Endothelial cell of umbilical vein (primary cell): ENCODE results near the gene GNB2. TPM values are rescaled to one million over a fixed set of nuclear protein-coding genes. Genes with fewer than 3 reads are reported as not detected.

ENCODE experiments used
- BruUV-seq: library from RNA; stranded (reverse); fragments of 400-500 nt; replicated peaks from 2 replicates; lab custom pipeline; 2021; lab: Mats Ljungman, UMichigan
- CTCF ChIA-PET: fragments of 300-600, 350-600 bp; sonication (Branson Sonifier 250); formaldehyde crosslinking; loops from one replicate; lab custom pipeline; 2021; ENCODE audit warnings: antibody characterized with exemption, inconsistent platforms; lab: Charles Lee
- POLR2A ChIA-PET: fragments of 300-600, 350-600 bp; sonication (Branson Sonifier 250); formaldehyde crosslinking; loops from one replicate; lab custom pipeline; 2021; ENCODE audit warnings: antibody characterized with exemption, inconsistent platforms; lab: Charles Lee
- DNase-seq: peaks from one replicate; pipeline ENCODE4 v3.0.0-alpha.2; 2011; ENCODE audit warnings: low read depth, low spot score
- FAIRE-seq: peaks from 2 replicates; lab custom pipeline; 2011; peaks lifted over from hg19 to GRCh38; lab: Jason Lieb, UNC
- H2AFZ ChIP-seq: 2 replicates; pipeline ENCODE4 v1.6.0; 2012; ENCODE audit warnings: low read depth, low read length, control low read depth, inconsistent platforms
- H3K27ac ChIP-seq: 2 replicates; pipeline ENCODE4 v1.5.1; 2011; ENCODE audit warnings: low read depth, mild to moderate bottlenecking, control low read depth, low read length, moderate library complexity; ENCODE audit not compliant: insufficient read depth
- H3K27me3 ChIP-seq, 2 experiments: 2 replicates each; pipeline versions ENCODE4 v1.6.0 to v1.6.1; 2011; ENCODE audit warnings: low read length in 2 of 2, mixed read lengths in 1 of 2; ENCODE audit not compliant: control insufficient read depth in 2 of 2, insufficient read depth in 2 of 2
- H3K36me3 ChIP-seq, 2 experiments: 2 replicates in 1 of 2; 3 replicates in 1 of 2; pipeline ENCODE4 v1.5.1; 2011; ENCODE audit warnings: low read length in 2 of 2, mild to moderate bottlenecking in 1 of 2, moderate library complexity in 1 of 2; ENCODE audit not compliant: control insufficient read depth in 2 of 2, insufficient read depth in 2 of 2; ENCODE audit errors: extremely low read depth in 1 of 2
- H3K4me1 ChIP-seq: 3 replicates; pipeline ENCODE4 v1.5.1; 2011; ENCODE audit warnings: mild to moderate bottlenecking, low read length; ENCODE audit not compliant: control insufficient read depth, insufficient read depth; ENCODE audit errors: extremely low read depth
- H3K4me2 ChIP-seq: 2 replicates; pipeline ENCODE4 v1.6.1; 2011; ENCODE audit warnings: low read length, control low read depth, mixed read lengths; ENCODE audit not compliant: insufficient read depth
- H3K4me3 ChIP-seq, 3 experiments: fragments of 200-600 bp in 1 of 3; sonication (generic), shearing (Covaris generic) in 1 of 3; replicated peaks in 1 of 3; 2 replicates each; pipeline ENCODE4 v1.5.1; 2011 to 2016; ENCODE audit warnings: control low read depth in 3 of 3, low read length in 3 of 3, mild to moderate bottlenecking in 2 of 3, inconsistent platforms in 1 of 3, low read depth in 1 of 3, moderate library complexity in 1 of 3; ENCODE audit not compliant: insufficient read depth in 1 of 3
- H3K79me2 ChIP-seq: 2 replicates; pipeline ENCODE4 v1.6.0; 2012; ENCODE audit warnings: low read length, inconsistent platforms; ENCODE audit not compliant: control insufficient read depth, insufficient read depth
- H3K9ac ChIP-seq: replicated peaks from 2 replicates; pipeline ENCODE3; 2011; ENCODE audit warnings: low read length, control low read depth; ENCODE audit not compliant: insufficient read depth; ENCODE audit errors: extremely low read depth
- H3K9me1 ChIP-seq: replicated peaks from 3 replicates; pipeline ENCODE4 v1.6.0; 2011; ENCODE audit warnings: mild to moderate bottlenecking, low read length; ENCODE audit not compliant: control insufficient read depth, insufficient read depth; ENCODE audit errors: extremely low read depth
- H3K9me3 ChIP-seq: replicated peaks from 2 replicates; pipeline ENCODE4 v1.5.1; 2012; ENCODE audit warnings: low read length, inconsistent platforms; ENCODE audit not compliant: control insufficient read depth, insufficient read depth
- H4K20me1 ChIP-seq: replicated peaks from 2 replicates; pipeline ENCODE3; 2011; ENCODE audit warnings: mild to moderate bottlenecking, low read length; ENCODE audit not compliant: control insufficient read depth, insufficient read depth; ENCODE audit errors: extremely low read depth
- CTCF ChIP-seq, 2 donors: IDR thresholded peaks; 1 replicate in 1 of 2; 2 replicates in 1 of 2; pipeline ENCODE4 v1.5.1; 2011; ENCODE audit warnings: low read length in 2 of 2, mild to moderate bottlenecking in 2 of 2, moderate library complexity in 2 of 2, control low read depth in 1 of 2, inconsistent platforms in 1 of 2, low read depth in 1 of 2; ENCODE audit not compliant: insufficient read depth in 1 of 2; ENCODE audit errors: extremely low read depth in 1 of 2
- GATA2 ChIP-seq: IDR thresholded peaks from 2 replicates; pipeline ENCODE4 v1.7.0; 2011; ENCODE audit warnings: low read depth, mild to moderate bottlenecking, moderate library complexity, mixed read lengths, low read length; ENCODE audit not compliant: insufficient read length, insufficient read depth
- dilution Hi-C: fragments of 300-500 bp; cut with MboI; formaldehyde crosslinking; loops from one replicate; pipeline ENCODE4 v1.15.0; 2019; ENCODE audit warnings: low sequenced_read_pairs; ENCODE audit not compliant: extremely low pct_ligation_motif_present
- intact Hi-C: fragments of 100-400 bp; cut with micrococcal nuclease; formaldehyde crosslinking; loops from one replicate; pipeline ENCODE4 v1.10.0; 2022
- polyA plus RNA-seq, 4 experiments: library from polyadenylated mRNA; depleted of rRNA in 3 of 4; stranded (reverse) in 3 of 4; unstranded in 1 of 4; fragments of >200 nt; gene quantifications; 2 replicates each; pipeline versions ENCODE4 v1.2.1 to v1.2.3, GENCODE V29; 2011 to 2012; ENCODE audit warnings: missing spikeins in 1 of 4
- total RNA-seq: library from RNA; stranded (reverse); gene quantifications from 2 replicates; pipeline ENCODE4 v1.2.3, GENCODE V29; 2021

Gene GNB2
- total and polyA plus RNA-seq, 2 donors (not counting 3 experiments of a cell fraction or from before 2014, with no cell fraction given), result 297 to 433 TPM

DNA sequence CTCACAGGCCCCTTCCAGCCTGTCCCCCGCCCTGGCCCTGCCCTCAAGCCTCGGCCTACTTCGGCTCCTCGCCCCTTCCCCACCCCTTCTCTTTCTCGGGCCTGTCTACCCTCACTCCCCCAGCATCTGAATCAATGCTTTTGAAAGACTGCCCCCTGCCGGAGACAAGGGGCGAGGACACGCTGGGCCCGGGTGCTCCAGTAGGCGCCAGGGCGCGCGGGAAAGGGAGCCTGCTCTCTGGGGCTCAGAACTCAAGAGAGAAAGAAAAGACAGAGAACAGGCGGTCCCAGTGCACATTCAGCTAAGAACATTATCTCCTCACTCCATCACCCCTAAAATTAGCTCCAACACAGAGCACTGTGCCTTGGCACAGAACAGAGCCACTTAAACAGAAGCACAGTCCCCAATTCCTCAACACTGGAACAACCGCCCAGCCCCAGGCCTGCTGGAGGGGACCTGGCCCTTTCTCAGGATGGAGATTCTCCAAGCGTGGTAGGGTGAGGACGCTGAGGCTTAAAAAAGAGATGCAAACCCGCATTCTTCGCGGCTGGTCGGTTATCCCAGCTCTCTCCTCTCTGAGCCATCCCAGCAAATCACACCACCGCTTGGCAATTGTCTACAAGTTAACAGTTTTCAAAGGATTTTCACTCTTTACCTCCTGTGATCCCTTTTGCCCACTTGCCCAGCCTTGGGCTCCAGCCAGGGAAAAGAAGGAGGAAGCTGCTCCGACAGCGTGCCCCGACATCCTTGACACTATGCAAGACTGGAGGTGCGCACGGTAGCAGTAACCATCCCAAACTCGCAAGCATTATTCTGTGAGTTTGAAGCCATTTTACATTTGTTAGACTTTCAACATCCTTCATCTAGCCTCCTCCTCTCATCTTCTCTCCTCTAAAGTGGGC is 18.4 kb downstream of the GNB2 start:
- FAIRE-seq, result peak; percentile 70
- no peaks in the 10 kb centered on the region for H3K9me1 ChIP-seq

More for the DNA sequence above, 18.4 kb downstream of the GNB2 start:
- no TSS peak for BruUV-seq
- POLR2A ChIA-PET, result interaction anchor here (0.5 to 2.6 kb wide), 3 partner anchors 14 to 545 kb away, joined by 4 to 6 read pairs (median 4); partner anchors contain the start of genes FBXO24 and POP7
- Histone ChIP-seq H3K27ac (no peak overlapping the region), H3K9me3 (no peaks in the 10 kb centered on the region), H2AFZ (no peak overlapping the region), H3K27me3 (no peaks in the 10 kb centered on the region), H4K20me1 (peaks cover 2% of the 10 kb centered on the region), H3K79me2 (peaks cover 47% of the 10 kb centered on the region), H3K4me1 (peaks cover 16% of the 10 kb centered on the region), H3K9ac (no peak overlapping the region), H3K4me2 (peak overlapping the region; percentile 89), H3K4me3 (peak overlapping the region in 1 of 3 experiments; percentile 65), H3K36me3 (peaks cover 3 to 25% of the 10 kb centered on the region in 2 experiments)
- TF ChIP-seq CTCF (IDR thresholded peaks at IDR 0.05; ENCODE audit: extremely low read depth in 1 of 2, insufficient read depth in 1 of 2, low read depth in 1 of 2, low read length in 2 of 2) (peak; percentile 86 to 89), GATA2 (no peak)
- intact Hi-C loops (loop anchor here (1.0 to 5.0 kb wide), 5 partner anchors 19 to 225 kb away; partner anchors contain the start of genes FBXO24, GNB2 and LRCH4), dilution Hi-C loops (no loop called here)
- CTCF ChIA-PET, result interaction anchor here (0.6 to 7.5 kb wide), 18 partner anchors 10 to 229 kb away, joined by 3 to 76 read pairs (median 6); partner anchors contain the start of genes MOSPD3, POP7 and SLC12A9
- peak; percentile 65 for DNase-seq
